GM18870 (cell line): ENCODE results near the gene TRMT6.

Source experiments
- ATAC-seq: cut with Tn5 transposase; IDR thresholded peaks from one replicate; pipeline ENCODE4 v1.9.1; 2021; ENCODE audit warnings: moderate library complexity; ENCODE audit not compliant: unreplicated experiment

Gene TRMT6

GRCh38 chr20:5949943-5950270 lies 426 bp downstream of the TRMT6 start:
- ATAC-seq = no peak

DNA sequence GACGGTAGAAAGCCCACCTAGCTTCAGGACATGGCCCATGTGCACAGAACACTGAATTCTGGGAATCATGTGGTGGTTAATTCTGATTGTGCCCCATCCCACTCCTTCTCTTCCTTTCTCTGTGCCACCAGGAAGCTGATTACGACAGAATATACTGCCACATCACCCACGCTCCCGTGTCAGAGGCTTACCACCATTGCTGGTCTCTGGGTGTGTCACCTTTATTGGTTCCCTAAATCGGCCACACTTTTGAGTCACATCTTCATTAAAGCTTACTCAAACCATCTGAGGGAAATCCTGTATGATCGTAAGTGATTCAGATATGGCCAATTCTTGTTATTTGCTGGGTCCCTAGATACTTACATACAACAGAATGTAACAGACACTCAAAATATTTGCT lies 3.1 kb downstream of the TRMT6 start:
- ATAC-seq = no peak

GRCh38 chr20:5945963-5946362 lies 4.4 kb downstream of the TRMT6 start:
- ATAC-seq = no peak

GRCh38 chr20:5938456-5939029 lies 11.8 kb downstream of the TRMT6 start:
- no peak for ATAC-seq

- ATAC-seq = no peak
Measured at GRCh38 chr20:5936238-5936637, 14.1 kb downstream of the TRMT6 start.

- ATAC-seq = no peak
Measured at GRCh38 chr20:5935384-5935783, 14.9 kb downstream of the TRMT6 start.

DNA sequence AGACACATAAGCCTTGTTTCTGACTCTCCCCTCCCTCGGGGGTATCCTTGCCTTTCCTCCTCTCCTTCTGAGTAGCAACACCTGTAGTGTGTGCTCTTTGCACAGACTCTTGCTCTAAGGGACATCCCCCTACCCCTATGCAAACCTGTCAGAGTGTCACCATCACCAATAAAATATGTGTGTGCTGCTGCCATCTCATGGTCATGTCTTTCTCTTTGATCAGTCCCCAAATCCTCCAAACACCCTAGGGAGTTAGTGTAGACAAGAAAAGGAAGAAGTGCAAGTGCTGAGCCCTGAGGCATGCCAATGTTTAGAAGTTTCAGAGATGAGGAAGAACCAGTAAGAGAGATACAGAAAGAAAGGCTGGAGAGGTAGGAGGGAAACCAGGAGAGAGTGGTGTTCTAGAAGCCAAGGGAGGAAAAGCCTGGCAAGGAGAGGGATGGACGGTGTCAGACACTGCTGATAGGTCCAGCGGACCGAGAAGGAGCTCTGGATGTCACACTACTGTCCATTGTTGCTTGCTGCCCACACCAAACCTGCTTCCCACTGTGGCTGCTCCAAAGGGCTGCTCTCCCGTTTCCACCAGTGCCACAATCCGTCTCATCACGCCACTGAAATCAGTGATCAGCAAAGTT lies 16.4 kb downstream of the TRMT6 start:
- ATAC-seq = no peak

GRCh38 chr20:5932796-5933195 lies 17.5 kb downstream of the TRMT6 start:
- ATAC-seq = no peak

DNA sequence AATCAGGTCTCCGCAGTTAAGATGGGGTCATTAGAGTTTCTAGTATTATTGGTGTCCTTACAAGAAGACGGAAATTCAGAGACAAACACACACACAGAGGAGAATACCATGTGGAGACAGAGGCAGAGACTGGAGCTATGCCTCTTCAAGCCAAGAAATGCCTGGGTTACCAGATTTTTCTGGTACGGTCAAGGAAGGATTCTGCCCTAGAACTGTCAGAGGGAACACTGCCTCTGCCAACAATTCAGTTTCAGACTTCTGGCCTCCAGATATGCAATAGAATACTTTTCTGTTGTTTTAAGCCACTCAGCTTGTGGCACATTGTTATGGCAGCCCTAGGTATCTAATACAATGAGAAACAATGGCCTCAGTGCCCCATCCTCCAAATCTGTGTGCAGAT lies 18.9 kb downstream of the TRMT6 start:
- no peak for ATAC-seq

GRCh38 chr20:5928836-5929715 lies 21.3 kb downstream of the TRMT6 start:
- no peak for ATAC-seq

DNA sequence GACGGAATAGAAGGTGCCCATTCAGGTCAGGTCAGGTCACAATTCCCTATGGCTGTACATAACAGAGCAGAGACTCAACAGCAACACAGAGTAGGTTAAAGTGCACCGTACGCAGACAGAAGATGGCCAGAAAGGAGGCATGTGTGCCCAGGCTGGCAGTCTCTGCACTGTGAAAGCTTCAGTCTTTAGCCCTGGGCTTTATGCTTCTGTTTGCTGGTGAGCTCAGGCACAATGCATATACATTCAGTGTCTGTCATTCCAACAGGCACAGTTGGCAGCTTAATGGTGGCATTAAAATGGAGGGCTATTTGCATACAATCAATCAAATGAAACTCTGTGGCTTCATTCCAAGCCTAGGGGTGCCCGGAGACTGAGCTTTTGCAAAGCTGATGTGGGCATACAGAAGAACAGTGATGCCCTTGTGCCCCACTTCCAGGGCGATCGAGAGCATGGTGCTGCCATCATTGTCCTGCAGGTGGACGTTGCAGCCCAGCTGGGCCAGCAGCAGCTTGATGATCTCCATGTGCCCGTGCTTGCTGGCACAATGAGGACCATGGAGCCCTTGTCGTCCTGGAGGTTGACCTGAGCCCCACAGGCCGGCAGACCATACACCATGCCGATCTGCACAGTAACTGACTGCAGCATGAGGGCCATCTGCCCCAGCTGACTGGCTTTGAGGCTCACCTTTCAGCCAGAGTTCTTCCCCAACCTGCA lies 22.4 kb downstream of the TRMT6 start:
- no peak for ATAC-seq

- no peak for ATAC-seq
Measured at GRCh38 chr20:5925551-5925950, 24.8 kb downstream of the TRMT6 start.

GRCh38 chr20:5923493-5923892 lies 26.8 kb downstream of the TRMT6 start:
- ATAC-seq = no peak

GRCh38 chr20:5920581-5920980 lies 29.8 kb downstream of the TRMT6 start:
- no peak for ATAC-seq

DNA sequence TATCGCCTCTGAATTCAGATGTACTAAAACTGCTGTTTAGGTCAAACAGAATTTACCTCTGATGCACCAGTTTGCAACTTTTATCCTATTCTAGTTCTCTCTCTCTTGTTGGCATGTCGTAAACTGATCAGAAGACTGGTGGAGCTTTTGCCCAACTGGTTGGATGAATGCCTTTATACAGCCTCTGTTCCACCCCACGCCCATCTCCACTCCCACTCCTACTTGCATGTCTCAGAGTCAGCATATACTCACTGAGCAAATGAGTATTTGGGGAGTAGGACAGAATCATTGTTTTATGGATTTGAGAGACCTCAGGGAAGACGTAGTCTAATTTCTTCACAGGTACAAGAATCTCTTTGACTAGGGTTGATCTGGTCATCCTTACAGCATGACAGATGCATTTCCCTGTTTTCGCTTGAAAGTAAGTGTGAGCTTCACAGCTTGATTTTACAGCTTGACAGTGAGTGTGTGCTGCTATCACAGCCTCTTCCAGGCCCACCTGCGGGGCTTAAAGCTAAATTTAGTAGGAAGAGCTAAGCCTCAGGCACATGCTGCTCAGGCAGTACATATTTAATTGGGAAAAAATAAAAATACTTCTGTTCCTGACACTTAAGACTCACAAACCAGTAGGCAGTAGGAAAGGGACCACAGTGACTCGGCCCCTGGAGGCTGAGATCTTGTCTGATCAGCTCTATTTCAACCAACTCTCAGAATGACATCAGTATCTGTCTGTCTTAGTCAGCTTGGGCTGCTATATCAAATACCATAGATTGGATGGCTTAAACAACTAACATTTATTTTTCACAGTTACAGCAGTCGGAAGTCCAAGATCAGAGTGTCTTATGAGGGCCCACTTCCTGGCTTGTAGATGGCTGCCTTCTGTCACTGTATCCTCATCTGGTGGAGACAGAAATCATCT lies 30.4 kb downstream of the TRMT6 start:
- no peak for ATAC-seq

DNA sequence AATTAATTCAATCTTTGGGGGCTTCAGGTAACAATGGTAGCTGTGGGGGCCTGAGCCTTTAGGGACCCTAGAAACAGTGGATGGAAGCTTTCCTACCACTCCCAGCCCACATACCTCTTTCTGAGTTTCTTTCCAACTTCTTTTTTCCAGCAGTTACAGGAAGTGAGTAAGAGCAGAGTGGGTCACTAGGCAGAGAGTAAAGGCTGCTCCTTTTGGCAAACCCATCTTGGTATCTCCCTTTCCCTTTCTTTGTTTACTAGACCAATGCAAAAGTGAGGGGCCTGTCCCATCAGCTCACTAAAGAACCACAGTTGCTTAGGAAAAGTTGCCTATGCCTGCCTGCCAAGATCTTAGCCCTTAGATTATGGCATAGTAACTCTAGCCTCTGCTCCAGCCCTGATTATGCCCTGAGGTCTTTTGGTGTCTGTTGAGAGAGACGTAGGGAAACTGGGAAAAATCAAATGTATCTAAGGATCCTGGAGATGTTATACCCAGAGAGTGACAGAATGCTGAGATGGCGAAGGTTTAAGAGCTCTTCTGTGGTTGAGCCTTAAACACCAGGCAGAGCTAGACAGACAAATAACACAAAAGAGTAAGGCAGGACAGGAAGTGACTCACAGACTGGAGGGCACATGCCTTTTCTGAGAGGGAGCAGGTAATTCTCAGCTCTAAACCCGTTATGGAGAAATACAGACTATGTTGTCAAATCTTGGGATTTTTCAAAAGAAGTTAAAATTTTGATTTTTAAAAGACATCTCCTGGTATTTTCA lies 31.3 kb downstream of the TRMT6 start:
- ATAC-seq = no peak

DNA sequence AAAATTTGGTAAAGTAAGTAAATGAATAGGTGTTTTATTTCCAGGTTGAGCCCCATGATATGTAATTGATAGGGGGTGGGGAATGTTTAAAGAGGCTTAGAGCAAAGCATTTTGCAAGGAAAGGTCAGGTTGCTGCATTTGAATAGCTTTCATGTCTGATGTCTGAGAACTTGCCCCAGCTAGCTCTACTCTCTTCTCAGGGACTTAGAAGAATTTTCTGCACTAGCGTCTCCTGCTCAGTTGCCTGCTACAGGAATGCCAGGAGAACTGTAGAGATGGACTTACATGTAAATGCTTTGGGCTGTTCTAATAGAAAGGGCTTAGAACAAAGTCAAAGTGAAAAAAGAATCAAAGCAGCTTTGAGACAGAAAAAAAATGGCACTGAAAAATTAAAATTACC lies 35.5 kb downstream of the TRMT6 start:
- no peak for ATAC-seq

DNA sequence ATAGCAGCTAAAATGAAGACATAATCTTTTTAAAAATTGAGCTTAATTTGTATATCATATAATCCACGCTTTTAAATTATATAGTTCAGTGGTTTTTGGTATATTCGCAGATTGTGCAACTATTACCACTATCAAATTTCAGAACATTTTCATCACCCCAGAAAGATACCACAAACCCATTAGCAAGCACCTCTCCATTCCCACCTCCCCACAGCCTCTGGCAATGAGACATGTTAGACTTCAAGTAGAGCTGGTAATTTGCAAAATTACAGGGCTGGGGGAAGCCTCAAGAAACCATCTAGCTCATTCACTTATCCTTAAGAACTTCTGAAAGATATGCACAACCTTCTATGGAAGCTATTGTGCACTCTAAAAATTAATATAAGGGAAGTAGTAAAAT lies 37.2 kb downstream of the TRMT6 start:
- ATAC-seq = no peak

GRCh38 chr20:5910186-5910585 lies 40.1 kb downstream of the TRMT6 start:
- ATAC-seq = no peak

DNA sequence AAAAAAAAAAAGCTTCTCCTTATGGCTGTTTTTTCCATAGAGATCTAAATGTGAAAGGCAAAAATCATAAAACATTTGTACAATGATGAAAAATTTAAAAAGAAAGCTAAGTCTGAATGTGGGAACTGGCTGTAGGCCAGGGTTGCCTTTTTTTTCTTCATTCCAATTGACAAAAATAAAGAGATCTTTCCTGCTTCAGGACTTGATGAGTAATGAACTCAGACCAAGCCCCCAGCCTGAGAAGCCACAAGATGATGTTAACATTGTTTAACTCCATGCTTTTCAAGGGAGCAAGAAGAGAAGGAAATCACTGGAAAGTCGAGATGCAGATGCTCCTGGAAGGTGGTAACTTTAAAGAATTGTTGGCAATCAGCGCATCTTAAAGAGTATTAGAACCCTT lies 41.4 kb downstream of the TRMT6 start:
- no peak for ATAC-seq
